Adipocyte (in vitro differentiated cells): ENCODE data around the gene RHEB.

Source experiments
- DNase-seq: peaks from one replicate; pipeline ENCODE4 v3.0.0-alpha.2; 2015; ENCODE audit warnings: low read depth
- H3K27me3 ChIP-seq: replicated peaks from 2 replicates; pipeline ENCODE4 v1.7.0; 2013; ENCODE audit warnings: mild to moderate bottlenecking, low read length, moderate library complexity; ENCODE audit not compliant: control insufficient read depth, insufficient read depth
- H3K36me3 ChIP-seq: 2 replicates; pipeline ENCODE4 v1.7.0; 2013; ENCODE audit warnings: low read length, mild to moderate bottlenecking, moderate library complexity; ENCODE audit not compliant: control insufficient read depth, insufficient read depth, severe bottlenecking
- H3K4me1 ChIP-seq: 2 replicates; pipeline ENCODE4 v1.7.0; 2013; ENCODE audit warnings: mild to moderate bottlenecking, low read length, moderate library complexity; ENCODE audit not compliant: control insufficient read depth, insufficient read depth
- H3K4me3 ChIP-seq: 2 replicates; pipeline ENCODE4 v1.7.0; 2013; ENCODE audit warnings: mild to moderate bottlenecking, low read length, moderate library complexity
- H3K9ac ChIP-seq: 2 replicates; pipeline ENCODE4 v1.7.0; 2013; ENCODE audit warnings: mild to moderate bottlenecking, low read length, moderate library complexity
- H3K9me3 ChIP-seq: 2 replicates; pipeline ENCODE4 v1.7.0; 2013; ENCODE audit warnings: mild to moderate bottlenecking, low read length, moderate library complexity; ENCODE audit not compliant: control insufficient read depth

RHEB gene, protein sequence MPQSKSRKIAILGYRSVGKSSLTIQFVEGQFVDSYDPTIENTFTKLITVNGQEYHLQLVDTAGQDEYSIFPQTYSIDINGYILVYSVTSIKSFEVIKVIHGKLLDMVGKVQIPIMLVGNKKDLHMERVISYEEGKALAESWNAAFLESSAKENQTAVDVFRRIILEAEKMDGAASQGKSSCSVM

DNA sequence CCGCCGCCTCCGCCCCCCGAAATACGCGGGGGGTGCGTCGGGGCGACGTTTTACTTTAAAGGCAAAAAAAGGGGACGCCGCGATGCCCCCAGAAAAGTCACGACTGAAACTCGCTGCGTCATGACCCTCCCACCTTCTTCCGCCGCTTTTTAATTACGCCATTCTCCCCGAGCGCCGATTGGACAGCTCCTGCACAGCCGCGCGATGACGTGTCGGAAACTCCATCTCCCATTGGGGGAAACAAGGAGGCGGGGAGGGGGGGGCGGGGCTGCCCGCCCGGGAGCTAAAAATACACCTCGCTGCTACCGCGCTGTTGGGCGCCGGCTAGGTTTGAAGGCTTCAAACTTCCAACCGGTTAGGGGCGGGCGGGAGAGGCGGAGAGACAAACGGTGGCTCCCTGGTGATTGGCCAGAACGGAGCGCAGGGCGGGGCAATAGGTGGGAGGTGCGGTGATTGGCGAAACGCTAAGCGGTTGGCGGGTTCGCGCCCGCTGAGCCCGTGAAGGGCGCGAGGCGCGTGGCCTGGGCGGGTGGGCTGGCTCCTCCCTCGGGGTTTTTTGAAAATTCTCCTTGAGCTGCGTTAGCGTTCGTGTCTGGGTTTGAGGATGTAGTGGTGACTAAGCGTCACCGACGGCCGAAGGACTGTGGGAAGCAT is at the start of gene RHEB:
Gene RHEB (minus strand): TSS at position 131 of the 654 bp plus-strand sequence. CDS start 384 bp downstream, outside the sequence.
- no peaks in the 10 kb centered on the region for H3K36me3 ChIP-seq
- H3K9ac ChIP-seq, result peak within 1 kb of the TSS; percentile 99
- H3K27me3 ChIP-seq, result no peaks in the 10 kb centered on the region
- H3K4me3 ChIP-seq, result peak within 1 kb of the TSS; percentile 98
- peaks cover 29% of the 10 kb centered on the region for H3K4me1 ChIP-seq
- DNase-seq, result peak; percentile 100
- H3K9me3 ChIP-seq, result no peaks in the 10 kb centered on the region

DNA sequence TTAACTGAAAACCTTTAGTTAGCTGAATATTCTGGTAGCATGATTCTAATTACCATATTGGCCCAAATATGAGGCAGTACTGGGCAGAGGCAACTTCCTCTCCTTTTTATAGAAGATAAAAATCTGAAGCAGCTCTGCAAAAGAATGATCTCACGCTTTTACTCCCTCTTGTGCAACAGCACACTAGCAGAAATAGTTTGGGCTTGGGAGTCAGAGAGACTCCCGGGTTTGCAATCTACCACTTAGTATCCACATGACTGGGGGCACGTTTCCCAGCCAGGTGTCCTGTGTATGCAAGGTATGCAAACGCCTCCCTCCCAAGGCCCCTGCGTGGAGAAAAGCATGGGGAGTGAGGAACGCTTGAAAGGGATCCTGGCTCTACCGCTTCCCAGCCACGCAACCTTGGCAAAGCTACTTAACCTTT is 47.2 kb upstream of the RHEB start:
- no peaks in the 10 kb centered on the region for H3K9me3 ChIP-seq
- H3K27me3 ChIP-seq, result no peaks in the 10 kb centered on the region
- H3K4me1 ChIP-seq, result peaks cover 18% of the 10 kb centered on the region
- peak; percentile 90 for DNase-seq
- no peak overlapping the region for H3K4me3 ChIP-seq
- H3K9ac ChIP-seq, result no peak overlapping the region
- H3K36me3 ChIP-seq, result peaks cover 63% of the 10 kb centered on the region

DNA sequence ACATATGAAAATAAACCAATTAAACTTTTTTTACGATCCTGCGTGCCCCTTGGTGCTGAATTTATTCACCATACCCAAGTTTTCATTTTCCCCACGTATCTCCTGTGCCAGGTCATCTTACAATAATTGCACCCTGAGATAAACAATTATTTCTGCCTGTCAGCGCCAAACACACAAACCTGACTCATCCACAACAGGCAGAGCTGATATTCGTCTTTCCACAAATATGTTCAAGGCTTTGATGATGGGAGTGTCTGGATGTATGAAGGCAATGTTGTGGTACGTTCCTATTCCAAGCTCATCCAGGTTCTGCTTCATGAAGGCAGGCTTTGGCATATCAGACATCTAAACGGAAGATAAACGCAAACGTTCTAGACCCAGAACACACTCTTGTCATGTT is 45.8 kb upstream of the RHEB start:
- Histone ChIP-seq H3K9me3 (no peaks in the 10 kb centered on the region), H3K27me3 (no peaks in the 10 kb centered on the region), H3K9ac (no peak overlapping the region), H3K4me3 (no peak overlapping the region), H3K36me3 (peaks cover 71% of the 10 kb centered on the region), H3K4me1 (peaks cover 15% of the 10 kb centered on the region)
- no peak for DNase-seq

DNA sequence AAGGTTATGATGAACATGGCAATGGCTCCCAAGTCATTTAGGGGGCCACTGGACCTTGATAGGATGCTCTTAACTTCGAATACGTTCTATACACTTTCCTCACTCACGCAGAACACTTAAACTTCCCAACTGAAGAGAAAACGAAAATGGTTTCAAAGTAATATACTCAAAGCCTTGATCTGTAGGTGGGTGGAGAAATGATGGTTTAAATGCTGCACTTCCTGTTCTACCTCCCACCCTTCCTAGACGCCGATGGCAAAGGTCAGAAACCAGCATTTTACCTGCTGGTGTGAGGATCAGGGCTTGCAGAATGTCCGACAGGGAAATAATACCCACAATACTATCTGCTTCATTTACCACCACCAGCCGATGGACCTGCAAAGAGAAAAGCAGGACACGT is 40.5 kb upstream of the RHEB start:
- Histone ChIP-seq H3K9ac (no peak overlapping the region), H3K4me1 (no peaks in the 10 kb centered on the region), H3K27me3 (no peaks in the 10 kb centered on the region), H3K36me3 (peaks cover 84% of the 10 kb centered on the region), H3K4me3 (no peak overlapping the region), H3K9me3 (no peaks in the 10 kb centered on the region)
- no peak for DNase-seq

DNA sequence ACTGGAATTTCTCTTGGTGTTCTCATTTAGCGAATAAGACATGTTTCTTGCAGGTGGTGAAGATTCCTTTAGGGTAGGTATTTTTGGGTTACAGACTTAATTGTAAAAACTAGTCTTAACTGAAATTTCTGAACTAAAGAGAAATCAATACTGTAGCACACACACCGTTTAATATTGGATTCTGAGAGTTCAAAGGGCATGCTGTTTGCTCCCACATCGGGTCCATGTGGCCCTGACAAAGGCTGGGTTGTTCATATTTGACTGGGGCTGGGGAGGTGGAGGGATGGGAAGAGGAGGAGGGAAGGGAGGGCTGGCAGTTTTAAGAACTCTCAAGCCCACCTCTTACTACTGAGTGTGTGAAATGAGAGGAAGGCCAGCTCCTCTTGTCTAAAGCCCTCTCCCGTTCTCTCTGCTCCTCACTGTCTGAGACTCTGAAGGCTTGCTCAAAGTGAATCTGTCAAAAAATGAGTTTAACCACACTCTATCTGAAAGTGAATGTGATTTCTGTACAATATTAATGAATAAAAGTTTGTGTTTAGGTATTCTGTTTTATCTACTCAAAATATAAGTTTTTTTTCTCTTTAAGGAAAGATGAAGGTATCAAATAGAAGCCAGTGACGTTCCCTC is 40.0 kb upstream of the RHEB start:
- Histone ChIP-seq H3K9ac (no peak overlapping the region), H3K36me3 (peaks cover 83% of the 10 kb centered on the region), H3K27me3 (no peaks in the 10 kb centered on the region), H3K4me1 (no peaks in the 10 kb centered on the region), H3K9me3 (no peaks in the 10 kb centered on the region), H3K4me3 (no peak overlapping the region)
- no peak for DNase-seq

DNA sequence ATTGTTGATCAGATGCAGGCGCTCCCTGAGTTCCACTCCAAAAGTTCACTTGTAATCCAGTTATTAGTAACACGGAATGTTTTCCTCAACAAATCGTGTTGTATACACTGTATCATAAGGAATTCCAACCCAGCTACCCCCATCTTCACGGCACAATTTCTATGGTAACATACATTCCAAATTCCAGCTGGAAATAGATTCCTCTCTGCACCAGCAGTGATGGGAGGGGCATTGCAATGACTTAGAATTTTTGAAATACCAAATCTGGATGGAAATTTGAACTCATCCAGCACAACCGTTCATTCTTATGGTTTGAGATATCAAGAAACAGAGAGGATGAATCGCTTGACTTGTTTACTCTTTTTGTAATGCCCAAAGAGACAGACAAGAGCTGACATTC is 38.9 kb upstream of the RHEB start:
- no peaks in the 10 kb centered on the region for H3K4me1 ChIP-seq
- H3K4me3 ChIP-seq, result no peak overlapping the region
- H3K36me3 ChIP-seq, result peaks cover 72% of the 10 kb centered on the region
- no peaks in the 10 kb centered on the region for H3K9me3 ChIP-seq
- no peaks in the 10 kb centered on the region for H3K27me3 ChIP-seq
- no peak overlapping the region for H3K9ac ChIP-seq
- peak; percentile 76 for DNase-seq

DNA sequence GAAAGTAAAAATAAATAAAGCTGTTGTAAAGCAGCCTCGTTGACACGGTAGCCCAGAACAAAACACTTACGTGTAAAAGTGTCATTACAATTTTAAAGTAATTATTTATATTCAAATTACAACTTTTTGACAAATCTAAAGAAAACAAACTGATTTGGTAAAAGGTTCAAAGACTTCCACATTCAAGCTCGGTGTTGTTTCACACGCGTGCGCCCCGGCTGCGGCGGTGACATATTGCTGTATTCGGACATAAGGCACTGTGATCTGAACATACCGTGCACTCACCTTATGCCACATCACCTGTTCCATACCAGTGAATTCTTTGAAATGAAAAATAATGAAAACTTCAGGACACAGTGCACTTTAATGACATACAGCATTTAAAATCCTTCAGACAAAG is 36.9 kb upstream of the RHEB start:
- no peaks in the 10 kb centered on the region for H3K4me1 ChIP-seq
- H3K36me3 ChIP-seq, result peaks cover 60% of the 10 kb centered on the region
- no peak overlapping the region for H3K4me3 ChIP-seq
- H3K27me3 ChIP-seq, result no peaks in the 10 kb centered on the region
- DNase-seq, result no peak
- H3K9me3 ChIP-seq, result no peaks in the 10 kb centered on the region
- H3K9ac ChIP-seq, result no peak overlapping the region

DNA sequence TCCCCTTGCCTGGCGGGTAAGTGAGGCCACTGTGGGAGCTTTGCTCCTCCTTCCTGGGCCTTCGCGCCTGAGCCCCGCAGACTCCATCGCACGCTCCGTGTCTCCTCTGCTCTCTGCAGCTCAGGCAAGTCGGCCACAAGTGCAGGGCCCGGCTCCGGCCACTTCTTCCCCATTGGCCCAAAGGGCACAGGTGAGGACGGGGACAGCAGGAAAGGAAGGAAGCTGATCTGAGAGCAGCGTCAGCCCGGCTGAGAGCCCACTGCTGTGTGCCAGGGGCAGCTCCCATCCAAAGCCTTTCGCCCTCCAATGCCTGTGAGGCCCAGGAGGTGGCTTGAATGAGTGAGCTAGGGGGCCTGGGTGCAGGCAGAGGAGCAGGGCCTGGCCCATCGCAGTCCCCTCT is 33.7 kb upstream of the RHEB start:
- Histone ChIP-seq H3K9me3 (no peaks in the 10 kb centered on the region), H3K9ac (no peak overlapping the region), H3K4me3 (no peak overlapping the region), H3K36me3 (peaks cover 28% of the 10 kb centered on the region), H3K27me3 (no peaks in the 10 kb centered on the region), H3K4me1 (no peaks in the 10 kb centered on the region)
- no peak for DNase-seq

DNA sequence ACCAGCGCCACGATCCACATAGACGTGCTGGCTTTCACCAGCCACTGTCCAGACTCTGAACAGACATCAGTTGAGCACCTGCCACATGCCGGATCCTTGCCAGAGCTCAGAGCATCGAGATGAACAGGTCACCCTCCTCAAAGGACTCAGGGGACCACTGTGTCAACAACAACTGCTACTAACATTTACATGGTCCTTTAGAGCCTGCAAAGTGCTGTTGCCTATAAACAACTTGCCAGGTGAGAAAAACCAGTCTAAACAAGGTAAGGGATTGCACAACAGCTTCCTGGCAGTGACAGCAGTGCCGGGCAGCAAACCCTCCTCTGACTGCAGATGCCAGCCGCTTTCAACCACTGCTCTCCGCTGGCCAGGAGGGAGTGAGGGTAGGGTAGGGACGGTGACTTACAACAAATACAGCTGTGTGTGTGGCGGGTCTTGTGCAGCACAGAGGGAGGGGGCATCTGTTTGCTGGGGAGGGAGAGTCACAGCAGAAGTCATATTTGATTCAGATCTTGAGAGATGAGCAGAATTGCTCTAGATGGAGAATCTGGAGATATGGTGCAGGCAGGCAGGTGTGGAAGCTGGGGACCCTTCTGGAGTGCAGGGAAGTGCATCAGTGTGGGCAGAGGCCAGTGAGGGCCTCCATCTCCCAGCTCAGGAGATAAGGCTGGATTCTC is 32.8 kb upstream of the RHEB start:
- no peaks in the 10 kb centered on the region for H3K4me1 ChIP-seq
- DNase-seq, result no peak

DNA sequence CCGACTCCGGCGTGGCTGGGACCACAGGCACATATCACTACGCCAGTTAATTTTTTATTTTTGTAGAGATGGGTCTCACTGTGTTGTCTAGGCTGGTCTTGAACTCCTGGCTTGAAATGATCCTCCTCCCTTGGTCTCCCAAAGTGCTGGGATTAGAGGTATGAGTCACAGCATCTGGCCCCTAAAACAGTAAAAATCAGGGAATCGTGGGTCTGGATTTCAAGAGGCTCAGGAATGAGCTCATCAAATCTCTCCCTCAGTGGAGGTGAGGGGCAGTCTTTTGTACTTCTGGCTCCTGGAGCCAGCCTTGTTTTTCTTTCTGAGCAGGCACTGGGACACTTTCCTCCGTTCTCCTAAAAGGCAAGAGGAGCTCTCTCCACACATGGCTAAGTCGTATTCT is 32.1 kb upstream of the RHEB start:
- no peaks in the 10 kb centered on the region for H3K9me3 ChIP-seq
- DNase-seq, result no peak
- no peak overlapping the region for H3K9ac ChIP-seq
- no peaks in the 10 kb centered on the region for H3K4me1 ChIP-seq
- peaks cover under 1% of the 10 kb centered on the region for H3K27me3 ChIP-seq
- H3K4me3 ChIP-seq, result no peak overlapping the region
- peaks cover 17% of the 10 kb centered on the region for H3K36me3 ChIP-seq

More for the DNA sequence above, 32.8 kb upstream of the RHEB start:
- no peak overlapping the region for H3K4me3 ChIP-seq
- no peaks in the 10 kb centered on the region for H3K9me3 ChIP-seq
- H3K27me3 ChIP-seq, result no peaks in the 10 kb centered on the region
- H3K9ac ChIP-seq, result no peak overlapping the region
- peaks cover 23% of the 10 kb centered on the region for H3K36me3 ChIP-seq

DNA sequence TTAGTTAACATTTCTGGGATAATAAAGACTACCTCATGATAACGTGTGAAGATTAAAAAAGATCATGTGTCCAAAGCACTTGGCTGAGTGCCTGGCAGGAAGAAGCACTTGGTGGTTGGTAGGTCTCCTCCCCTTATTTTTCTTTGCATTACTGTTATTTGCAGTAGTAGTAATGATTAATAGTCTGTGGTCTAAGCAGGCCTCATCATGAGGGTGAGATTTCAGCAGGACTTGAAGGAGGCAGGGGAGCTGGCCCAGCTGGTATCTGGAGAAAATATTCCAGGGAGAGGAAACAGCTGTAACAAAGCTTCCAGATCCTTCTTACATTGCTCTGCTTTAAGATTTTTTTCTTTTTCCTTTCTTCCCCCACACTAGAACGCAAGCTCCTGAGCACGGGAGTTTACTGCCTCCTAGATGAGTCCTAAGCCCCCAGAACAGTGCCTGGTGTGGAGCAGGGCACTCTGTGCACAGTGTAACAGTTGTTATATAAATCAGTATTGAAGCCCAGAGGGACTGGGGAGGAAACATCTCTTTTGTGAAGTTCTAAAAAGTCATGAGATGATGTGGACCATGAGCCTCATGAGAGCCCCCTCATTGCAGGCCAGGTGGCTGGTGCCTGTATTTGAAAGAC is 31.1 kb upstream of the RHEB start:
- Histone ChIP-seq H3K36me3 (peaks cover 7% of the 10 kb centered on the region), H3K4me3 (no peak overlapping the region), H3K27me3 (peaks cover 11% of the 10 kb centered on the region), H3K9me3 (no peaks in the 10 kb centered on the region), H3K9ac (no peak overlapping the region), H3K4me1 (no peaks in the 10 kb centered on the region)
- DNase-seq, result no peak
